HL-60/S4 (cell line): ENCODE measurements around the gene DRD4.

Experiments used
- in situ Hi-C: fragments of 300-500 bp; cut with MboI; formaldehyde crosslinking; loops from 2 replicates; pipeline ENCODE4 v1.14.3; 2022; ENCODE audit warnings: low sequenced_read_pairs

DRD4 gene

GRCh38 chr11:636511-637332 is at the start of gene DRD4:
DRD4 (plus strand) TSS chr11:637269; CDS start chr11:637305, 36 bp downstream.
- in situ Hi-C loops: no loop called here

DNA sequence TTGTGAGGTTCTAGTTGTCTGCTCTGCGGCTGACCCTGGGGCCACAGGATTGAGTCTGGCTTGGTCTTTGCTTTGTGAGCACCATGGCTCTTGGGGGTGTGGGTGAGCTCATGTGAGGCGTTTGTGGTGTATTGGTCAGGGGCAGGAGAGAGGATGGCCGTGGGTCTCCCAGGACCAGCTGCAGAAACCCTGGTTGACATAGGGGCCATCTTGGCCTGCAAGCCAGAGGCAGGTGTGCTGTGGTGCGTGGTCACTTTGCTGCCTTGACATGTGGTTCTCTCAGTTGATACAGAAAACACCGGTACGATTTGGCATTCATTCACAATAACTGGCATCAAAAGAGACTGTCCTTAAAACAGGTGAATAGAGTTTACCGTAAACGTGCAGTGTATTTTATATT is 49.5 kb upstream of the DRD4 start:
- in situ Hi-C loops: no loop called here

GRCh38 chr11:587978-588380 is 49.1 kb upstream of the DRD4 start:
- in situ Hi-C loops: no loop called here

- in situ Hi-C loops: no loop called here
Observed at GRCh38 chr11:589798-590197, 47.3 kb upstream of the DRD4 start.

- in situ Hi-C loops: no loop called here
Observed at GRCh38 chr11:590997-591396, 46.1 kb upstream of the DRD4 start.

DNA sequence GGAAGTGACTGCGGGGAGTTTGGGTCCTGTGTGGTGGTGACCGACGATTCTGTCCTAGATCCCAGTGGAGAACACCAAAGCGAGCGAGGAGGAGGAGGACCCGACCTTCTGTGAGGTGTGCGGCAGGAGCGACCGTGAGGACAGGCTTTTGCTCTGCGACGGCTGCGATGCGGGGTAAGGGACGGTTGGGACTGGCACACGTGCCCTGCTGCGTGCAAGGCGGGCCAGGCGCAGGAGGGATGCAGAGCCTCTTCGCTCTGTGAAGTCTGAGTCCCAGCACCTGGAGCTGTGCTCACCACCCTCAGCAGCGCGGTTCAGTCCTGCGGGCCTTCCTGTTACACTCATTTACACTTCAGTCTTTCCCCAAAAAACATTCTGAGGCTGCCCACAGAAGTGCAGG is 44.6 kb upstream of the DRD4 start:
- in situ Hi-C loops: no loop called here

DNA sequence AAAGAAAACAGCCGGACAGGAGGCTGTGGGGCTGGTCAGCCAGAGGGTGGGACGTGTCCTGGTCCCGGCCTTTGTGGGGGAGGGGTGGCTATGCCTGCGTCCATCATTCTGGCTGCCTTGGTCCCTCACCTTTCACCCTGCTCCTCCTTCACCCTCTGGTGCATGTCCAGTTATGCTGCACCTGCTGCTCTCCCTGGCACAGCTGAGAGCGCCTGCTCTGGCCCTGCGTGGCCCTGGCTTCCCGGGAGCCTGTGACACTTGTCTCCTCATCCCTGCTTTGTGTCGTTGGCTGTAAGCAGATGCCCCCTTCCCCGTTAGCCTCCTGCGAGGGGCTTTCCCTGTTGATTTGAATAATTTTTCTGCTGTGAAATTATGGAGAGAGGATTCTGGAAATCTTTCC is 44.2 kb upstream of the DRD4 start:
- in situ Hi-C loops: no loop called here

GRCh38 chr11:593347-593746 is 43.7 kb upstream of the DRD4 start:
- in situ Hi-C loops: no loop called here

- in situ Hi-C loops: no loop called here
Observed at GRCh38 chr11:595400-595799, 41.7 kb upstream of the DRD4 start.

DNA sequence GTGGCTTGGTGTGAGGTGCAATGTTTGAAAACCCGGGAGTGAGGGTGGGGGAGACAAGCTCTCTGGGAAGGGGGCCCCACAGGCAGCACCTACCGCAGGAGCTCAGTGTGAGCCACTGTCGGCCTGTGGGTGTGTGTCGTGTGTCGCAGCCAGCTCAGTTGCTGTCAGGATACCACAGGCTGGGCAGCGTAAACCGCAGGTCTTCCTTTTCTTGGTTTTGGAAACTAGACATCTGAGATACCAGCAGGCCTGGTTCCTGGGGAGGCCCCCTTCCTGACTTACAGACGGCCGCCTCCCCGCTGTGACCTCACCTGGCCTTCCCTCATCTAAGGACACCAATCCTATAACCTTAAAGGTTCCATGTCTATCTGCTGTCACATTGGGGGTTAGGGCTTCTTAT is 40.7 kb upstream of the DRD4 start:
- in situ Hi-C loops: no loop called here

DNA sequence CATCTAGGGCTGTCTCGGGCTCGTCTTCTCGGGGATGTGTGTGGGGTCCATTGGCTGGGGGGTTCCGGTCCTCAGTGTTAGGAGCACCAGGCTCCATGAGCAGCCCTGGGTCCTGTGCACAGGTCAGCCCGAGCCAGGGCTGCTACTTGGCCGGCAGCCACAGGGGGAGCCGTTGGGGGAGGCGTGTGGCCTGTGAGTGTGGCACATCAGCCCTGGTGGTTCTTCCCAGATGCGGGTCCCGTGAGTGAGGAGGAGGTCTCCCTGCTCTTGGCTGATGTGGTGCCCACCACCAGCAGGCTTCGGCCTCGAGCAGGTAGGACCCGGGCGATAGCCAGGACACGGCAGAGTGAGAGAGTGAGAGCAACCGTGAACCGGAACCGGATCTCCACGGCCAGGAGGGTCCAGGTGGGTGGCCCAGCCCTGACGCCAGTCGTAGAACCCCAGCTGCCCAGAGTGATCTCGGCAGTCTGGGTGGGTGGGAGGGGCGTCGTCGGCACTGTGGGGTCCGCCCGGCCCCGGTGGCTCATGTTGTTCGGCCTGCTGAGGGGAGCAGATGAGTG is 39.8 kb upstream of the DRD4 start:
- in situ Hi-C loops: no loop called here

DNA sequence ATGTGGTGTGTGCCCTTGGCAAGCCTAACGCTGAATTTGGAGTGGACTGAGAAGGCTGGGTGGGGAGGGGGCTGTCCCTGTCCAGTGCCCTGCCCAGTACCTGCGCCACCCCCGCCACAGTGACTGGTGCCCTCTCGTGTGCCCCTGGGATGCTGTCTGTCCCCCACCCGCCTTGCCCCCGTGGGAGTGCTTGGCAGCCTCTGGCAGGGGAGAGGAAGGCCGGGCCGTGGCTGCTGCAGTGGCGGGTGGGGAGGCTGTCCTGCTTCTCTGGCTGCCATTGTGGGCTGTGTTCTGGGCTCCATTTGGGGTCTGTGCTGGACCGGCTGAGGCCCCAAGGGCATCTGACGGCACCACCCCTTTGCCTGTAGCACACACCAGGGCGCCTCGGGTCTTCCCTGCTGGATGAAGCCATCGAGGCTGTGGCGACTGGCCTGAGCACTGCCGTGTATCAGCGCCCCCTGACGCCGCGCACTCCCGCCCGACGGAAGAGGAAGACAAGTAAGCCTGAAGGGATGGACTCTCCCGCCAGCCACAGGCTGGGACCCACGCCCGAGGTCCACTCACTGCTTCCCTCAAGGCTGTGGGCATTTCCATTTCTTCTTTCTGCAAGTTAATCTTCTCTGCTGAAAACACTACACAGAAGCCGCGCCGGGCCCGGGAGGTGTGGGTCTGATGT is 38.9 kb upstream of the DRD4 start:
- in situ Hi-C loops: no loop called here

- in situ Hi-C loops: no loop called here
Observed at GRCh38 chr11:601573-602245, 35.4 kb upstream of the DRD4 start.

GRCh38 chr11:603154-603553 is 33.9 kb upstream of the DRD4 start:
- in situ Hi-C loops: no loop called here

GRCh38 chr11:605286-606129 is 31.6 kb upstream of the DRD4 start:
- in situ Hi-C loops: no loop called here

GRCh38 chr11:606245-606644 is 30.8 kb upstream of the DRD4 start:
- in situ Hi-C loops: no loop called here

DNA sequence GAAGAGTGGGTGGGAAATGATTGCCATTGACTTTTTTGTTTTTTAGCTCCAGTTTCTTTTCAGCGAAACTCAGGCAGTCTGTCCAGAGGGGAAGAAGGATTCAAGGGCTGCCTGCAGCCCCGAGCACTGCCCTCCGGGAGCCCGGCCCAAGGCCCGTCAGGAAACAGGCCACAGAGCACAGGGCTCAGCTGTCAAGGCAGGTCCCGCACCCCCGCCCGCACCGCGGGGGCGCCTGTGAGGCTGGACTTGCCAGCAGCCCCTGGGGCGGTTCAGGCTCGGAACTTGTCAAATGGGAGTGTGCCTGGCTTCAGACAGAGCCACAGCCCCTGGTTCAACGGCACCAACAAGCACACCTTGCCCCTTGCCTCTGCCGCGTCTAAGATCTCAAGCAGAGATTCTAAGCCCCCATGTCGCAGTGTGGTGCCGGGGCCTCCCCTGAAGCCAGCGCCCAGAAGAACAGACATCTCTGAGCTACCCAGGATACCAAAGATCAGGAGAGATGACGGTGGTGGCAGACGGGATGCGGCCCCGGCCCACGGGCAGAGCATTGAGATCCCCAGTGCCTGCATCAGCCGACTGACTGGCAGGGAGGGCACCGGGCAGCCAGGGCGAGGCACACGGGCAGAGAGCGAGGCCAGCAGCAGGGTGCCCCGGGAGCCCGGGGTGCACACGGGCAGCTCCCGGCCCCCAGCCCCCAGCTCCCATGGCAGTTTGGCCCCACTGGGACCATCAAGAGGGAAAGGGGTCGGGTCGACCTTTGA is 29.9 kb upstream of the DRD4 start:
- in situ Hi-C loops: no loop called here

DNA sequence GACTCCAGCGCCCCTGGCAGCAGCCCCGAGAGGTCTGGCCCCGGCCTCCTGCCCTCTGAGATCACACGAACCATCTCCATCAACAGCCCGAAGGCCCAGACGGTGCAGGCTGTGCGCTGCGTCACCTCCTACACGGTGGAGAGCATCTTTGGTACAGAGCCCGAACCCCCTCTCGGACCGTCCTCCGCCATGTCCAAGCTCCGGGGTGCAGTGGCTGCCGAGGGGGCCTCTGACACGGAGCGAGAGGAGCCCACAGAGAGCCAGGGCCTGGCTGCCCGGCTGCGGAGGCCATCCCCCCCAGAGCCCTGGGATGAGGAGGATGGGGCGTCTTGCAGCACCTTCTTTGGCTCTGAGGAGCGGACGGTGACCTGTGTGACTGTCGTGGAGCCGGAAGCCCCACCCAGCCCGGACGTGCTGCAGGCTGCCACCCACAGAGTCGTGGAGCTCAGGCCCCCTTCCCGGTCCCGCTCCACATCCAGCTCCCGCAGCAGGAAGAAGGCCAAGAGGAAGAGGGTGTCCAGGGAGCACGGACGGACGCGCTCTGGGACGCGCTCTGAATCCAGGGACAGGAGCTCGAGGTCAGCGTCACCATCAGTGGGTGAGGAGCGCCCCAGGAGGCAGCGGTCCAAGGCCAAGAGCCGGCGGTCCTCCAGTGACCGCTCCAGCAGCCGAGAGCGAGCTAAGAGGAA is 29.0 kb upstream of the DRD4 start:
- in situ Hi-C loops: no loop called here

GRCh38 chr11:608791-609251 is 28.2 kb upstream of the DRD4 start:
- in situ Hi-C loops: no loop called here
